ENCODE data around the gene TENT4A.

DNA sequence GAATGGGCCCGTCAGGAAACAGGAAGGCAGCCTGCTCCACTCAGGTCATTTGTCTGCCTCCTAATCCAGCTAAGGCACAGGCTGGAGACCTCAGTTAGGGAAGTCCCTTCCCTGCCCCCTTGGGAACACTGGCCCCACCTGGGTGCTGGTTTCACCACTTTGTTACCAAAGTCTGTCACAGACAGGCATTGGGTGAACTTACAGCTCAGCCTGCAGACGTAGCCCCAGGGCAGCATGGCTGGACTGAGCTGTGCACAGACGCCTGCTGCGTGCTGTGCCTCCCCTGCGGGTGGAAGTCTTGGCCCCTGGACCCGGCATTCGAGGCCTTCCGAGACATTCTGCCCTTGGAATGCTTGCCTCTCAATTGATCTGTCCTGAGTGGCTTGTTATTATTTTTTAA is 48.9 kb downstream of the TENT4A start:
- TF ChIP-seq POLR2AphosphoS5 (IDR thresholded peaks at IDR 0.05) (no peak), POLR2A (IDR thresholded peaks at IDR 0.05) (no peak)
- TF ChIP-seq, protein P1, sequence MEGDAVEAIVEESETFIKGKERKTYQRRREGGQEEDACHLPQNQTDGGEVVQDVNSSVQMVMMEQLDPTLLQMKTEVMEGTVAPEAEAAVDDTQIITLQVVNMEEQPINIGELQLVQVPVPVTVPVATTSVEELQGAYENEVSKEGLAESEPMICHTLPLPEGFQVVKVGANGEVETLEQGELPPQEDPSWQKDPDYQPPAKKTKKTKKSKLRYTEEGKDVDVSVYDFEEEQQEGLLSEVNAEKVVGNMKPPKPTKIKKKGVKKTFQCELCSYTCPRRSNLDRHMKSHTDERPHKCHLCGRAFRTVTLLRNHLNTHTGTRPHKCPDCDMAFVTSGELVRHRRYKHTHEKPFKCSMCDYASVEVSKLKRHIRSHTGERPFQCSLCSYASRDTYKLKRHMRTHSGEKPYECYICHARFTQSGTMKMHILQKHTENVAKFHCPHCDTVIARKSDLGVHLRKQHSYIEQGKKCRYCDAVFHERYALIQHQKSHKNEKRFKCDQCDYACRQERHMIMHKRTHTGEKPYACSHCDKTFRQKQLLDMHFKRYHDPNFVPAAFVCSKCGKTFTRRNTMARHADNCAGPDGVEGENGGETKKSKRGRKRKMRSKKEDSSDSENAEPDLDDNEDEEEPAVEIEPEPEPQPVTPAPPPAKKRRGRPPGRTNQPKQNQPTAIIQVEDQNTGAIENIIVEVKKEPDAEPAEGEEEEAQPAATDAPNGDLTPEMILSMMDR (IDR thresholded peaks at IDR 0.05 in 8 of 11, conservative IDR thresholded peaks at IDR 0.05 in 3 of 11): no peak
